BJ (cell line): ENCODE measurements around the gene TAF5L. TPM values are rescaled to one million over a fixed set of nuclear protein-coding genes. Genes with fewer than 3 reads are reported as not detected.

Experiments used
- CTCF ChIA-PET: fragments of 350-600 bp; formaldehyde crosslinking; extraction: SDS; loops from one replicate; lab custom pipeline; 2021; ENCODE audit warnings: antibody characterized with exemption, inconsistent platforms; lab: Yijun Ruan, JAX
- POLR2A ChIA-PET: fragments of 300-600 bp; sonication (Branson Sonifier 250); formaldehyde crosslinking; extraction: SDS; loops from one replicate; lab custom pipeline; 2021; ENCODE audit warnings: antibody characterized with exemption; lab: Charles Lee
- DNase-seq: peaks from one replicate; pipeline ENCODE4 v3.0.0-alpha.2; 2011; ENCODE audit warnings: low read depth
- H3K27me3 ChIP-seq: 2 replicates; pipeline ENCODE4 v1.6.0; 2011; ENCODE audit warnings: low read length; ENCODE audit not compliant: control insufficient read depth, insufficient read depth
- H3K36me3 ChIP-seq: 2 replicates; pipeline ENCODE4 v1.5.1; 2011; ENCODE audit warnings: low read length; ENCODE audit not compliant: control insufficient read depth, insufficient read depth
- H3K4me3 ChIP-seq: 2 replicates; pipeline ENCODE4 v1.5.1; 2011; ENCODE audit warnings: low read depth, mild to moderate bottlenecking, control low read depth, low read length
- polyA plus RNA-seq: library from polyadenylated mRNA; depleted of rRNA; stranded (reverse); fragments of >200 nt; gene quantifications from 2 replicates; pipeline ENCODE4 v1.2.3, GENCODE V29; 2011
- TF ChIP-seq, protein P1 (sequence below): IDR thresholded peaks from 2 replicates; pipeline ENCODE4 v1.5.1; 2011; ENCODE audit warnings: low read depth, mild to moderate bottlenecking, control low read depth, inconsistent platforms, low read length, moderate library complexity; ENCODE audit not compliant: insufficient read depth

Gene TAF5L
- polyA plus RNA-seq, 1 experiment = 19.4 TPM

DNA sequence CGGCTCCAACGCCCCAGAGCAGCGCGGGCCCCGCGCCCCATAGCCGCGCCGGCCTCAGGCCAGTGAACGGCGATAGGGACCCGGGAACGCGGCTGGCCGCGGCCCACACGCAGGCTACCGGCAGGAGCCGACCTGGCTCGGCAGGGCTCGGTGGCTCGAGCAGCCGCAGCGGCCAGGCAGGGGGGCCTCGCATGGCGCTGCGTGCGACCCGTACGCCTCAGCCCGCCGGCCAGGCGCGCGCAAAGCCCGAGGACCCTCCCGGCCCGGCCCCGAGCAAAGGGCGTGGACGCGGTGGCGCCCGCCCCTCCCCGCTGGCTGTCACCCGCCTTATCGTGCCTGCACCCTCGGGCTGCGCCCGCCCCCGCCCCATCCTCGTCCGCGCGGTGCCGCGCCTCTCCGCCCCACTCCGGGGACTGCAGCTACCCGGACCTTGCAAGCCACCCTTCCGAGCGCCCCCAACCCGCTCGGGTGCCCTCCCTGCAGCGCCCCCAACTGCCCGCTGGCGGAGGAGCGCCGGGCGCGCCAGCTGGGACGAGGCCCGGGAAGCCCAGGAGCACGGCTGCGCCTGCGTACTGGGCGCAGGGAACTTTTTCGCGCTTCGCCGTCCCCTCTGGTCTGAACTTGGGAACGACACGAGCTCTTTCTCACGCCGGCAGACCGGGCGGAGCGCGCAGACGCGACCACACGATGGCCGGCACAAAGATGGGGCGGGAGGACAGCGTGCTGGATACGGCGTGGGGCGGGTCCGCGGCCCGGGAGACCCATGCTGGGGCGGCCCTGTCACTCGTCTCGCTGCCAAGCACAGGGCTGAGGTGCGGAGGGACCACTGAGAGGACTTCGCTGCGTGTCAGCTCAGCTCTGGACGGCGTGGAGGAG lies 67.2 kb downstream of the TAF5L start, which contains the start of gene ABCB10:
Gene ABCB10, minus strand, starts transcription at position 248 of the 876 bp plus-strand sequence. Its CDS starts 55 bp downstream, at position 193.
- Histone ChIP-seq H3K36me3 (no peaks in the 10 kb centered on the region), H3K4me3 (peak within 1 kb of the TSS; percentile 53), H3K27me3 (no peaks in the 10 kb centered on the region)
- TF ChIP-seq, protein P1, sequence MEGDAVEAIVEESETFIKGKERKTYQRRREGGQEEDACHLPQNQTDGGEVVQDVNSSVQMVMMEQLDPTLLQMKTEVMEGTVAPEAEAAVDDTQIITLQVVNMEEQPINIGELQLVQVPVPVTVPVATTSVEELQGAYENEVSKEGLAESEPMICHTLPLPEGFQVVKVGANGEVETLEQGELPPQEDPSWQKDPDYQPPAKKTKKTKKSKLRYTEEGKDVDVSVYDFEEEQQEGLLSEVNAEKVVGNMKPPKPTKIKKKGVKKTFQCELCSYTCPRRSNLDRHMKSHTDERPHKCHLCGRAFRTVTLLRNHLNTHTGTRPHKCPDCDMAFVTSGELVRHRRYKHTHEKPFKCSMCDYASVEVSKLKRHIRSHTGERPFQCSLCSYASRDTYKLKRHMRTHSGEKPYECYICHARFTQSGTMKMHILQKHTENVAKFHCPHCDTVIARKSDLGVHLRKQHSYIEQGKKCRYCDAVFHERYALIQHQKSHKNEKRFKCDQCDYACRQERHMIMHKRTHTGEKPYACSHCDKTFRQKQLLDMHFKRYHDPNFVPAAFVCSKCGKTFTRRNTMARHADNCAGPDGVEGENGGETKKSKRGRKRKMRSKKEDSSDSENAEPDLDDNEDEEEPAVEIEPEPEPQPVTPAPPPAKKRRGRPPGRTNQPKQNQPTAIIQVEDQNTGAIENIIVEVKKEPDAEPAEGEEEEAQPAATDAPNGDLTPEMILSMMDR = peak; percentile 70
- DNase-seq = peak; percentile 88
- ChIA-PET POLR2A (interaction anchor here (0.6 kb wide), 1 partner anchor 106 kb away, joined by 6 read pairs; no protein-coding TSS in a partner anchor), CTCF (interaction anchor here (0.6 to 2.0 kb wide), 17 partner anchors 10 to 753 kb away, joined by 3 to 14 read pairs (median 3); partner anchors contain the start of genes TAF5L and URB2)

DNA sequence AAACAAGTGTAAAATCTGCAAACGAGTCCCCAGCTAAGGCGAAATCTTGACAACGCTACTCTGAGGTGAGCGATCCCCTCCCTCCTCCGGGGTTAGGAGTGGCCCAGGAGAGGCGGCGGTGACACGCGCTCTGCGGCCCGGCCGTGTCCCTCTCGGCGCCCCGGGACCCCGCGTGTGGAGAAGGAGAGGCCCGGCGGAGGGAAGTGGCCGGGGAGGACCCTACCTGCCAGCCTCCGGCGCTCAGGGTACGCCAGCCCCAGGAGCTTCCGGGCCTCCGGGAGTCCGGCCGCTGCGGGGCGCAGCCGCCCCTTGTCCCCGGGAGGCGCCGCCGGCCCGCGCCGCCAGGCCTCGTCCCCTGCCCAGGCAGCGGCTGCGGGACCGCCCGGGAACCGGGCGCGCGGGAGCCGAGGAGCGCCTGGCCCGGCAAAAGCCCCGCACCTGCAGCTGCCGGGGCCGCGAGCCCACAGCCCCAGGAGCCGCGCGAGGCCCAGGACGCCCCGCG lies 68.0 kb downstream of the TAF5L start:
- TF ChIP-seq, protein P1 = peak; percentile 11; the same call in 1 of the 2 replicates
- Histone ChIP-seq H3K27me3 (no peaks in the 10 kb centered on the region), H3K36me3 (no peaks in the 10 kb centered on the region), H3K4me3 (peak overlapping the region; percentile 53)
- DNase-seq = no peak
- POLR2A ChIA-PET = no interaction called here
- CTCF ChIA-PET = interaction anchor here (0.9 to 2.0 kb wide), 11 partner anchors 9 to 754 kb away, joined by 3 to 14 read pairs (median 3); no protein-coding TSS in a partner anchor

DNA sequence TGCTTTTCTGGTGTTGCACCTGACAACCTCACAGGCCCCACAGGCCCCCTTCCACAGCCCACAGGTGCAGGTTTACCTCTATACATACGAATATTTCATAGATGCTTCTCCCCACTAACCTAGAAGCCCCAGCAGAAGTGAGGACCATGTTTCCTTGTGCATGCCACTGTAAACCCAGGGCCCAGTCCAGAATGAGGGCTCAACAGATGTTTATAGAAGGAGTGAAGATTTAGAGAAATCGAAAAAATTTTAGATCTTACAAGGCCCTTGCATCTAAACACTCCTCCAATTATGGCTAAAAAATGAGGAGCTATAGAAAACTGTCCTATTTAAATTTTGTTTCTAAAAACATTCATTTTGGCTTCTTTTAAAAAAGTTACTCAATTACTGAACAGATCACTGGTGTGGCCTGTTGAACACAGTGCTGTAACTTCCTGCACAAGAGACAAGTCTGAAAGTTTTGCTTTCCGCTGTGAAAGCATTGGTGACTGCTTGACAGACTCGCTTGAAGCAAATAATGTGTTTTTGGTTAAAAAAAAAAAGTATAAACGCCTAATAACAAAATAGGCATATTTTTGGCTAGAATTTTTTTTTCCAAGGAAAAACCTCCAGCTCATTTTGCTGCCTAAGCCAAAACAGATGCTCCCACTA lies 68.6 kb downstream of the TAF5L start:
- POLR2A ChIA-PET = no interaction called here
- TF ChIP-seq, protein P1 = no peak
- no peaks in the 10 kb centered on the region for H3K36me3 ChIP-seq
- H3K4me3 ChIP-seq = peak overlapping the region; percentile 53
- DNase-seq = no peak
- H3K27me3 ChIP-seq = no peaks in the 10 kb centered on the region
- CTCF ChIA-PET = interaction anchor here (0.6 to 2.0 kb wide), 4 partner anchors 47 to 95 kb away, joined by 3 to 14 read pairs (median 4); no protein-coding TSS in a partner anchor

DNA sequence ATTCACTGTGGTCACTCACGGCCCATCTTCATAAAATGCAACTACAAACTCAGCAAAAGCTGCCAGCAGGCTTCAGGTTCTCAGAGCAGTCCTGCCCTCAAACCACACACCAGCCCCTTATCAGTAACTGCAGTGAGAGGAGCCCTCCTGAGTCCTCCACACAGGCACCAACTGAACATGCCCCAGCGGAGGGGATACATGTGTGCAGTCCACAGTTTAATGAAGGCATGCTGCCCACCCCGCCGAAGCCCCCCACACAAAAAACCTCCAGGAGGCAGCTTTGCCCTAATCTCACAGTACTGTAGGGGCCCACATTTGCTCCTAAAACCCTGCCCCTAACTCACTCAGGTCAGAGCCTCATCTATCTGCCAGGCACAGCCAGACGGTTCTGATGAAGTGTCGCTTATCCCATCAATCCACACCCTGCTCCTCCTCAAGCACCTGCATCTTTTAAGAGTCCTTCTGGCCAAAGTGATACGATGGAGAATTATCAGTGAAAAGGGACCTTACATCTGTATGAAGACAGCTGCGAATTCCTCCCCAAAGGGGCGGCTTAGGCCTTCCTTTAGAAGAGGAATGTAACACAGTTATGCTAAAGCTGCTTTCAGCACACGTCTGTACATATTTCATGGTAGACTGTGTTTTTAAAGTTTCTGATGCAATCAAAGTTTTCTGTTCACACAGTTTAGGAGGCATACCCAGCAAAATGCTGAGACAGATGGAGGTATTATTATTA lies 70.9 kb downstream of the TAF5L start:
- H3K36me3 ChIP-seq = no peaks in the 10 kb centered on the region
- TF ChIP-seq, protein P1 = no peak
- no peak for DNase-seq
- POLR2A ChIA-PET = no interaction called here
- CTCF ChIA-PET = interaction anchor here (0.7 kb wide), 1 partner anchor 25 kb away, joined by 3 read pairs; no protein-coding TSS in a partner anchor
- H3K4me3 ChIP-seq = no peak overlapping the region
- H3K27me3 ChIP-seq = no peaks in the 10 kb centered on the region
